ENCODE measurements around the gene PGF. TPM values are rescaled to one million over a fixed set of nuclear protein-coding genes. Genes with fewer than 3 reads are reported as not detected.
"Not testable (repeated sequence)": the region's sequence is repeated elsewhere in the genome, so short reads cannot be mapped to it uniquely, and the experiment has no call there.

The PGF gene
- total RNA-seq (2014; rRNA removed; shearing (Covaris generic)), result 19.3 and 22.0 TPM in 2 replicates
- 26.1 and 35.8 TPM in 2 replicates for polyA plus RNA-seq (2015; cell fraction: cytosol; rRNA removed)
- 7.8 and 13.2 TPM in 2 replicates for polyA plus RNA-seq (2015; cell fraction: nucleus; rRNA removed)

- in situ Hi-C loops (cut with HindIII; ENCODE audit: low pct_unique_long_range_greater_than_20kb, low sequenced_read_pairs), result no loop called here
- DNase-seq (ENCODE audit: low read depth, low spot score), result peak; percentile 60
Measured at GRCh38 chr14:74955229-74956026, at the start of gene PGF. TSS of gene PGF (minus strand) at chr14:74955597. CDS start at chr14:74955242, 355 bp downstream.

GRCh38 chr14:75003250-75004027 lies 48.0 kb upstream of the PGF start:
- in situ Hi-C loops (cut with HindIII; ENCODE audit: low pct_unique_long_range_greater_than_20kb, low sequenced_read_pairs), result no loop called here
- DNase-seq (ENCODE audit: low read depth, low spot score), result no peak

- in situ Hi-C loops (cut with HindIII; ENCODE audit: low pct_unique_long_range_greater_than_20kb, low sequenced_read_pairs), result no loop called here
- peak; percentile 94 for DNase-seq (ENCODE audit: low read depth, low spot score)
Measured at GRCh38 chr14:75002392-75003249, 47.2 kb upstream of the PGF start, which contains the start of gene EIF2B2. TSS of gene EIF2B2 (plus strand) at chr14:75002921. CDS start at chr14:75002991, 70 bp downstream.

- no peak for DNase-seq (ENCODE audit: low read depth, low spot score)
- in situ Hi-C loops (cut with HindIII; ENCODE audit: low pct_unique_long_range_greater_than_20kb, low sequenced_read_pairs), result no loop called here
Measured at GRCh38 chr14:75001899-75002298, 46.5 kb upstream of the PGF start.

- DNase-seq (ENCODE audit: low read depth, low spot score), result no peak
- in situ Hi-C loops (cut with HindIII; ENCODE audit: low pct_unique_long_range_greater_than_20kb, low sequenced_read_pairs), result no loop called here
Measured at GRCh38 chr14:75001261-75001660, 45.9 kb upstream of the PGF start.

GRCh38 chr14:74995781-74996180 lies 40.4 kb upstream of the PGF start:
- DNase-seq (ENCODE audit: low read depth, low spot score); in situ Hi-C loops (cut with HindIII; ENCODE audit: low pct_unique_long_range_greater_than_20kb, low sequenced_read_pairs): not testable (repeated sequence)

GRCh38 chr14:74994182-74994581 lies 38.8 kb upstream of the PGF start:
- in situ Hi-C loops (cut with HindIII; ENCODE audit: low pct_unique_long_range_greater_than_20kb, low sequenced_read_pairs), result not testable (repeated sequence)

GRCh38 chr14:74988993-74989392 lies 33.6 kb upstream of the PGF start:
- in situ Hi-C loops (cut with HindIII; ENCODE audit: low pct_unique_long_range_greater_than_20kb, low sequenced_read_pairs), result no loop called here
- no peak for DNase-seq (ENCODE audit: low read depth, low spot score)

More at GRCh38 chr14:74994182-74994581, 38.8 kb upstream of the PGF start:
- not testable (repeated sequence) for DNase-seq (ENCODE audit: low read depth, low spot score)

GRCh38 chr14:74988131-74988530 lies 32.7 kb upstream of the PGF start:
- in situ Hi-C loops (cut with HindIII; ENCODE audit: low pct_unique_long_range_greater_than_20kb, low sequenced_read_pairs), result no loop called here
- peak; percentile 38 for DNase-seq (ENCODE audit: low read depth, low spot score)

- in situ Hi-C loops (cut with HindIII; ENCODE audit: low pct_unique_long_range_greater_than_20kb, low sequenced_read_pairs), result no loop called here
- no peak for DNase-seq (ENCODE audit: low read depth, low spot score)
Measured at GRCh38 chr14:74985806-74986205, 30.4 kb upstream of the PGF start.

- in situ Hi-C loops (cut with HindIII; ENCODE audit: low pct_unique_long_range_greater_than_20kb, low sequenced_read_pairs), result no loop called here
- no peak for DNase-seq (ENCODE audit: low read depth, low spot score)
Measured at GRCh38 chr14:74985028-74985310, 29.6 kb upstream of the PGF start.

- in situ Hi-C loops (cut with HindIII; ENCODE audit: low pct_unique_long_range_greater_than_20kb, low sequenced_read_pairs), result no loop called here
- DNase-seq (ENCODE audit: low read depth, low spot score), result no peak
Measured at GRCh38 chr14:74984236-74985027, 29.0 kb upstream of the PGF start.

- DNase-seq (ENCODE audit: low read depth, low spot score), result no peak
- in situ Hi-C loops (cut with HindIII; ENCODE audit: low pct_unique_long_range_greater_than_20kb, low sequenced_read_pairs), result no loop called here
Measured at GRCh38 chr14:74983343-74983742, 27.9 kb upstream of the PGF start.

GRCh38 chr14:74982661-74983060 lies 27.3 kb upstream of the PGF start:
- in situ Hi-C loops (cut with HindIII; ENCODE audit: low pct_unique_long_range_greater_than_20kb, low sequenced_read_pairs), result no loop called here
- no peak for DNase-seq (ENCODE audit: low read depth, low spot score)

- in situ Hi-C loops (cut with HindIII; ENCODE audit: low pct_unique_long_range_greater_than_20kb, low sequenced_read_pairs), result no loop called here
- no peak for DNase-seq (ENCODE audit: low read depth, low spot score)
Measured at GRCh38 chr14:74981833-74982232, 26.4 kb upstream of the PGF start.

- in situ Hi-C loops (cut with HindIII; ENCODE audit: low pct_unique_long_range_greater_than_20kb, low sequenced_read_pairs), result no loop called here
- no peak for DNase-seq (ENCODE audit: low read depth, low spot score)
Measured at GRCh38 chr14:74981462-74981782, 26.0 kb upstream of the PGF start.

- in situ Hi-C loops (cut with HindIII; ENCODE audit: low pct_unique_long_range_greater_than_20kb, low sequenced_read_pairs), result no loop called here
- DNase-seq (ENCODE audit: low read depth, low spot score), result no peak
Measured at GRCh38 chr14:74980731-74981461, 25.5 kb upstream of the PGF start.

Data from SK-MEL-5 (cell line).